Mesodermal cell (in vitro differentiated cells): ENCODE results near the gene DDTL.
"Not testable (repeated sequence)": the region's sequence is repeated elsewhere in the genome, so short reads cannot be mapped to it uniquely, and the experiment has no call there.

Experiments
- H3K27ac ChIP-seq: 2 replicates; pipeline ENCODE4 v1.7.0; 2013; ENCODE audit warnings: mild to moderate bottlenecking, low read depth, low read length, moderate library complexity; ENCODE audit not compliant: severe bottlenecking
- H3K36me3 ChIP-seq: 2 replicates; pipeline ENCODE4 v1.7.1; 2013; ENCODE audit warnings: mild to moderate bottlenecking, low read length, moderate library complexity; ENCODE audit not compliant: control insufficient read depth, insufficient read depth
- H3K4me1 ChIP-seq: one replicate; pipeline ENCODE4 v1.7.1; 2013; ENCODE audit warnings: mild to moderate bottlenecking, low read length; ENCODE audit not compliant: insufficient read depth, control insufficient read depth, poor library complexity, severe bottlenecking
- H3K4me3 ChIP-seq: 2 replicates; pipeline ENCODE4 v1.7.0; 2013; ENCODE audit warnings: low read length, control low read depth, mild to moderate bottlenecking; ENCODE audit not compliant: insufficient read depth, poor library complexity, severe bottlenecking; ENCODE audit errors: extremely low read depth
- H3K9me3 ChIP-seq: 2 replicates; pipeline ENCODE4 v1.7.1; 2013; ENCODE audit warnings: mild to moderate bottlenecking, low read length, moderate library complexity; ENCODE audit not compliant: control insufficient read depth
- WGBS, 2 experiments: methylation state at CpG; one replicate each; pipeline ENCODE4 v1.1.5; 2013; ENCODE audit warnings: missing lambda C conversion rate in 2 of 2; ENCODE audit not compliant: insufficient coverage in 2 of 2; 5-methylcytosine and 5-hydroxymethylcytosine counted together

Gene DDTL

DNA sequence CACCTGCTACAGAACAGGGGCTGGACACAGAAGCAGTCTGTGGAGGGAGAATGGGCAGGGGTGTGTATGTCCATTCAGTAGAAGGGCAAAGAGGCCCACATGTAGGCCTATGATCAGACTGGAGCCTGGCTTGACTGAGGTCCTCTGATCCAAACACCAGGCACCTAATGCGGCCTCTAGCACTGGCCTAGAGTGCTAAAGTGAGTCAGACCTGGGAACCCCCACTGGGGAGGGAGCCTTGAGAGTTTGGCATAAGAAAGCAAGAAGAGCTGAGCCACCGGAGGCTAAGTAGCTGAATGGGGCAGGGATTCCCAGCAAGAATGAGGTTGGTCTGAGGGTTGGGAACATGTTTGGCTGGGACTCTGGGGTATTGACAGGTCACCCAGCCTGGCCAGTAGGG, 15.3 kb upstream of the DDTL start:
- not testable (repeated sequence) for H3K4me1 ChIP-seq
- WGBS, 2 experiments: 100% methylated on average over 1 of the region's 2 CpGs; no CpG with 5 or more reads in 1 of the 2 experiments

DNA sequence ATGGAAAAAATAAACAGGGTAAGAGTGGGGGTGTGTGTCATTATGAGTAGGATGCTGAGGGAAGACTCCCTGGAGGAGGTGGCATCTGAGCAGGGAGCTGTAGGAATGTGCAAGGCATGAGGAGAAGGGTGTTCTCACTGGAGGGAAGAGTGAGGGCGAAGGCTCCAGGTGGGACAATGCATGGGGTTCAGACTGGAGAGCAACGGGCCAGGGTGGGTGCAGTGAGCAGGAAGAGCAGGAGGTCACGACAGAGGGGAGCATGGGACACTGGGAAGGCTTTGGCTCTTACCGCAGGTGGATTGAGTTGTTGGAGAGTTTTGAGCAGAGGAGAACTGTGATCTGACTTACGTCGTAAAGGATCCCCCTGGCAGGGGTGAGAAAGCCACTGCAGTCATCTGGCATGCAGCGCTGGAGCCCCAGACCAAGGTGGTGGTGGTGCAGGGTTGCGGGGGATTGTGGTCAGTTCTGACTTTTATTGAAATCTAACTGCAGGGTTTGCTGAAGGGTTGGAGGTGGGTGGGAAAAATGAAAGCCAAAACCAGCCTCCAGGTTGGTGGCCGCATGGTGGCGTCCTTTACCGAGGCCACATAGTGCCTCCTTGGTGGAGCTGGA, 13.8 kb upstream of the DDTL start:
- not testable (repeated sequence) for H3K9me3 ChIP-seq, H3K4me3 ChIP-seq, H3K36me3 ChIP-seq, H3K27ac ChIP-seq, H3K4me1 ChIP-seq
- 75 to 92% methylated on average over 5 to 7 of the region's 11 CpGs for WGBS, 2 experiments

More for the DNA sequence above, 15.3 kb upstream of the DDTL start:
- not testable (repeated sequence) for H3K27ac ChIP-seq, H3K4me3 ChIP-seq, H3K36me3 ChIP-seq, H3K9me3 ChIP-seq

DNA sequence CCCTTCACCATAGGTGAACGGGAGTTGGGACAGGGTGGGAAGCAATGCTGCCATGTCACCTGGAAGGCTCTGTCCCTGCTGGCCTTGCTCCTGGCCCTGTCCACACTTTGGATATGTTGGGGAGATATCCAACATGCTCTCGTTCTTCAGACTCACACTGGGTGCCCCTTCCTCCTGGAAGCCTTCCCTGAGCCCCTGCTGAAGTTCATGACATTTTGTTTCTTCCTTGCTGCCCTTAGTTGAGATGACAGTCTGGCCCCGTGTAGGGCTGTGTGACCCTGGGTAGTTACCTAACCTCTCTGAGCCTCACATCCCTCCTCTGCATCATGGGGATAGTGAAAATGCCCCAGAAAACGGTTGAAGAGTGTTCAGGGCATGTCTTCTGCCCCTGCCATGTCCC, 13.2 kb upstream of the DDTL start:
- H3K36me3 ChIP-seq, H3K9me3 ChIP-seq, H3K4me3 ChIP-seq, H3K4me1 ChIP-seq, H3K27ac ChIP-seq: not testable (repeated sequence)
- 80% methylated on average over 1 of the region's 4 CpGs; no CpG with 5 or more reads in 1 of the 2 experiments for WGBS, 2 experiments

DNA sequence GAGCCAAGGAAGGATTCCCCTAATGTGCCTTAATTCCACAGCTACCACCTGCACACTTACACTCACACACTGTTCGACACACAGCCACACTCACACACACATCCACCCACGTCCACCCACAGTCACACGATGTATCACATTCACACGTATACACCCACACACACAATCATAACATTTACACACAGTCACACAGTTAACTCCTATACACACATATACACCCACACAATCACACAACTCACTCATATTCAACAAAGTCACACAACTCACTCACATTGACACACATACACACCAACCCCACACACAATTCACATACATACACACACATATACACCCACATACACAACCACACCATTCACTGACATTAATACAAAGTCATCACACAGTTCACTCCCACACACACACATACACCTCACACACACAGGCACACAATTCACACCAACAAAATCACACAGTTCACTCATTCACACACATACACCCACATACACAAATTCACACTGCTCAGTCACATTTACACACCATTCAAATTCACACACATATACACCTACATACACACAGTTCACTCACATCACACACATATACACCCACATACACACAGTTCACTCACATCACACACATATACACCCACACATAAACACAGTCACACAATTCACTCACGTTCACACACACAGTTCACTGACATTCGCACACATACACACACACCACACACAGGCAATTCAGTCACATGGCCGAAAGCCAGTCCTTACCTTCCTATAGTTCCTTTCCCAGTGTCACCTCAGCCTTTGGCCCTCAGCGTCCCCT, 12.3 kb upstream of the DDTL start:
- H3K4me3 ChIP-seq, H3K36me3 ChIP-seq, H3K9me3 ChIP-seq, H3K4me1 ChIP-seq, H3K27ac ChIP-seq: not testable (repeated sequence)
- 78 to 85% methylated on average over 8 of the region's 8 CpGs for WGBS, 2 experiments

DNA sequence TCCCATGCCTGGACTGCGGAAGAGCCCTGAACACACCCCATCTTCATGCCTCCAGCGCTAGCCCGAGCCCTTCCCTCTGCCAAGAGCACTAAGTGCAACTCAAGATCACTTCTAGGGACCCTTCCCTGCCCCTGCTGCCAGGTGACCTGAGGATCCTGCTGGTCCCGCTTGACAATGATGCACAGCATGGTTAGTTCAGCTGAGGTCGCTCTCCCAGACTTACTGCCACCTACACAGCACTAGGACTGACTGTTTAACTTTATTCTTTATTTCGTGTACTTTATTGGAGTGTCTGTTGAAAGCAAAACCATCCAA, 11.7 kb upstream of the DDTL start:
- not testable (repeated sequence) for H3K36me3 ChIP-seq, H3K9me3 ChIP-seq, H3K27ac ChIP-seq, H3K4me1 ChIP-seq, H3K4me3 ChIP-seq
- WGBS, 2 experiments: 74 to 83% methylated on average over 2 to 3 of the region's 6 CpGs

DNA sequence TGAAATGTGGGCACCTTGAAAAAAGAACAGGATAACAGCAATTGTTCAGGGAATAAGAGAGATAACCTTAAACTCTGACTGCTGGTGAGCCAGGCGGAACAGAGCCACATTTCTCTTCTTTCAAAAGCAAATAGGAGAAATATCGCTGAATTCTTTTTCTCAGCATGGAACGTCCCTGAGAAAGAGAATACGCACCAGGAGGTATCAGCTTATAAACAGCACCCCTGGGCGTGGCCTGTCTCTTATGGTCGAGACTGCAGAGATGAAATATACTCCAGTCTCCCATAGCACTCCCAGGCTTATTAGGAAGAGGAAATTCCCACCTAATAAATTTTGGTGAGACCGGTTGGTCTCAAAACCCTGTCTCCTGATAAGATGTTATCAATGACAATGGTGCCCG, 10.8 kb upstream of the DDTL start:
- WGBS, 2 experiments: 33 to 40% methylated on average over 1 to 2 of the region's 8 CpGs
- not testable (repeated sequence) for H3K4me1 ChIP-seq, H3K9me3 ChIP-seq, H3K4me3 ChIP-seq, H3K27ac ChIP-seq, H3K36me3 ChIP-seq

DNA sequence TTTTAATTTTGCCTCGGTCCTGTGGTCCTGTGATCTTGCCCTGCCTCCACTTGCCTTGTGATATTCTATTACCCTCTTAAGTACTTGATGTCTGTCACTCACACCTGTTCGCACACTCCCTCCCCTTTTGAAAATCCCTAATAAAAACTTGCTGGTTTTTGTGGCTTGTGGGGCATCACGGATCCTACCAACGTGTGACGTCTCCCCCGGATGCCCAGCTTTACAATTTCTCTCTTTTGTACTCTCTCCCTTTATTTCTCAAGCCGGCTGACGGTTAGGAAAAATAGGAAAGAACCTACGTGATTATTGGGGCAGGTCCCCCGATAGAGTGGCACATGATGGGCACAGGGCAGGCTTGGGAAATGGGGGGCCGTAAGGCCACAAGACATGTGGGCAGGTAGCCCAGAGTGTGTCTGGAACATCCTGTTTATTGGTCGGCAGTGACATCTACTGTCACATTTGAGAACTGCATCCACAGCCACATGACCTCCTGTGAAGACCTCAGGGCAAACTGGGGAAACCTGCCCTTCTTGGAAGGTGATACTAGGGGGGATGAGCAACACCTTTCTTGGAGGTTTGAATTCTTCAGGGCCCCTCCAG, 10.3 kb upstream of the DDTL start:
- not testable (repeated sequence) for H3K27ac ChIP-seq, H3K9me3 ChIP-seq, H3K4me3 ChIP-seq, H3K36me3 ChIP-seq, H3K4me1 ChIP-seq
- WGBS, 2 experiments: 4 to 24% methylated on average over 5 of the region's 12 CpGs

DNA sequence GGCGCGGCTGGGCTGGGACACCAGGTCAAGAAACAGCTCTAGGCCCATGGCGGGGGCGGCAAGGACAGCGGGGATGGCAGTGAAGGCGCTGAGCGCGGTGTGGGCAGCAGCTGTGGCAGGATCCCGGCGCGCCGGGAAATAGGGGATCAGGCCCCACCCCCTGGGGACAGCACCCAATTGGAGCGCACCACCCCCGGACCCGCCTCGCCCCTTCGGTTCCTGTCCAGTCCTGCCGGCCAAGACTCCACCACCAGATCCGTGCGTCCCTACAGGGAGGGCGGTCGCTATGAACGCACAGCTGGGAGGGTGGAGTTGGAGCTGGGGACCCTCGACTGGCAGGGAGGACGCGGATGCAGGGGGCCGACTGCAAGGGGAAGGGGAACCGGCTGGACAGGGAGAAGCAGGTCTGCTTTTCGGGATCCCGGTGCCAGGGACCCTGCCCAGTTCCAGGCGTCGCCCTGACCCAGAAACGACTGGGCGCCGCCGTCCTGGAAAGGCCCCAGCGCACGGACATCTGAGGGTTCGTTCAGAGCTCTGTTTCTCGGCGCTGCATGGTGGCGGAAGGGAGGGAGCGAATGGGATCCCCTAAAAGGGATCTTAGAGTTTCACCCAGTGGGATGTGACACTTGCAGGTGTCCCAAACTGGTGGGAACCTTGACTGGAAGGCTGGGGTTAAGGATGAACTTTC, 5.5 kb upstream of the DDTL start, which contains the start of gene GSTT2B:
GSTT2B (minus strand) TSS at position 112 of the 688 bp plus-strand sequence; CDS start at position 48, 64 bp downstream.
- not testable (repeated sequence) for H3K36me3 ChIP-seq, H3K4me3 ChIP-seq, H3K4me1 ChIP-seq, H3K27ac ChIP-seq, H3K9me3 ChIP-seq
- no CpG with 5 or more reads among the region's 43 CpGs for WGBS, 2 experiments

DNA sequence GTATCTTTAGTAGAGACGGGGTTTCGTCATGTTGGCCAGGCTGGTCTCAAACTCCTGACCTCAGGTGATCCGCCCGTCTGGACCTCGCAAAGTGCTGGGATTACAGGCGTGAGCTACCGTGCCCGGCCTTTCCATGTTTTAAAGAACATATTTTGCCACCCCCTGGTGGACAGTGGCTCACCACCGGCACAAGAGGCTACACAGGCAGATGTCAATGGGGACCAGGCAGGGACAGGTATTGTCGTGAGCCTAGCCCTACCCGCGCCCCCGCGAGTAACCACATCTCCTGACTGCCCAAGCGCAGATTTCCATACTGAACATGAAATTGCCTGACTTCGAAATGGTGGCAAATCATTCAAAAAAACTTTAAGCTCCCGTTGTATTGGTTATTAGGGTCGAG, 594 bp upstream of the DDTL start:
- H3K9me3 ChIP-seq, H3K27ac ChIP-seq, H3K4me3 ChIP-seq, H3K4me1 ChIP-seq: not testable (repeated sequence)
- WGBS, 2 experiments: no CpG with 5 or more reads among the region's 18 CpGs
- H3K36me3 ChIP-seq: peaks cover 21% of the 10 kb centered on the region

DNA sequence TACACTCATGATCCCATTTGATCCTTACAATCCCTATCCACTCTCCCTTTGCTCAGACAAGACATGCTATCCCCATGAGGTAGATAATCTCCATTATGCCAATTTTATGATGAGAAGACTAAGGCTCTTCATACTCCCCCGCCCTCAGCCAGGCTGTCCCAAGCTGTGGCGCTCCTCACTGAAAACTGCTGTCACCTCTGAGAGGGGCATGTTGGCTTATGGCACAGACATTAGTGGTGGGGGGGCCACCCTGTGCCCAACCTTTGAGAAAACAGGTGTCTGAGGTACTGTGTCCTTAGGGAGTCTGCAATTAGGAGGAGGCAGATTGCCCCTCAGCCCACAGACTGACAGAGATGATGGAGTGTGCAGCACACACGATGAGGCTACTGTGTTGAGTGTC, 2.4 kb downstream of the DDTL start:
- H3K4me1 ChIP-seq: no peaks in the 10 kb centered on the region
- peaks cover 31% of the 10 kb centered on the region for H3K36me3 ChIP-seq
- no peak overlapping the region for H3K4me3 ChIP-seq
- H3K9me3 ChIP-seq: no peaks in the 10 kb centered on the region
- 96 to 100% methylated on average over 3 of the region's 3 CpGs for WGBS, 2 experiments
- no peak overlapping the region for H3K27ac ChIP-seq
